Kidney (tissue), 14 donors: ENCODE measurements around the gene LRRC28. TPM values are rescaled to one million over a fixed set of nuclear protein-coding genes. Genes with fewer than 3 reads are reported as not detected.

Source experiments
- DNase-seq, 5 donors: peaks; one replicate each; pipeline ENCODE4 v3.0.0-alpha.2; 2013 to 2020
- FAIRE-seq: peaks from 2 replicates; lab custom pipeline; 2012; peaks lifted over from hg19 to GRCh38; lab: Jason Lieb, UNC
- H3K27ac ChIP-seq, 2 donors: one replicate each; pipeline ENCODE4 v1.7.0; 2013; ENCODE audit warnings: low read depth in 2 of 2, low read length in 2 of 2, inconsistent platforms in 1 of 2
- H3K27me3 ChIP-seq: one replicate; pipeline ENCODE4 v1.7.1; 2013; ENCODE audit warnings: low read length, inconsistent platforms; ENCODE audit not compliant: control insufficient read depth, insufficient read depth
- H3K36me3 ChIP-seq, 3 donors: one replicate each; pipeline versions ENCODE4 v1.7.0 to v1.7.1; 2013; ENCODE audit warnings: low read length in 3 of 3, control low read depth in 1 of 3, inconsistent platforms in 1 of 3; ENCODE audit not compliant: insufficient read depth in 3 of 3, control insufficient read depth in 2 of 3
- H3K4me1 ChIP-seq, 3 donors: one replicate each; pipeline versions ENCODE4 v1.7.0 to v1.7.1; 2013; ENCODE audit warnings: low read length in 3 of 3, inconsistent platforms in 1 of 3, low read depth in 1 of 3; ENCODE audit not compliant: control insufficient read depth in 2 of 3, insufficient read depth in 2 of 3
- H3K4me3 ChIP-seq, 3 donors: one replicate each; pipeline versions ENCODE4 v1.7.0 to v1.8.1; 2013; ENCODE audit warnings: low read length in 3 of 3, control low read depth in 1 of 3, inconsistent platforms in 1 of 3
- H3K9ac ChIP-seq, 3 donors: one replicate each; pipeline versions ENCODE4 v1.7.0 to v1.7.1; 2013; ENCODE audit warnings: low read length in 3 of 3, control low read depth in 1 of 3, inconsistent platforms in 1 of 3
- H3K9me3 ChIP-seq, 3 donors: one replicate each; pipeline versions ENCODE4 v1.7.0 to v1.7.1; 2013; ENCODE audit warnings: low read length in 3 of 3, control low read depth in 1 of 3, inconsistent platforms in 1 of 3; ENCODE audit not compliant: control insufficient read depth in 2 of 3, insufficient read depth in 1 of 3
- intact Hi-C: fragments of 100-400 bp; cut with DNase I; formaldehyde crosslinking; loops from one replicate; pipeline ENCODE4 v1.11.1; 2022
- polyA plus RNA-seq: library from polyadenylated mRNA; stranded (reverse); fragments of 350-450 nt; fragmentation: Illumina TruSeq; extraction: RNeasy Lipid Tissue Mini Kit (QIAGEN cat#74804); gene quantifications from one replicate; pipeline ENCODE4 v1.2.3, GENCODE V29; 2014; ENCODE audit warnings: low read depth, low replicate concordance; ENCODE audit not compliant: insufficient read depth
- total RNA-seq: library from RNA; stranded (reverse); fragmentation: NEBNext Ultra II Directional; extraction: Animal tissue kit (Norgen Biotek cat#: 25700); gene quantifications from one replicate; pipeline ENCODE4 v1.2.1, GENCODE V29; 2021
- TF ChIP-seq, protein P1 (sequence below): IDR thresholded peaks from 3 replicates; pipeline ENCODE4 v1.5.1; 2012; ENCODE audit warnings: mild to moderate bottlenecking, moderate library complexity, borderline replicate concordance; ENCODE audit not compliant: insufficient read depth; ENCODE audit errors: extremely low read depth
- donor health status: control.
- donor health status: control.
- donor health status: control.
- donor health status: control.
- donor health status: control.
- donor health status: DM: yes; HTN: yes; CAD: no.
- donor health status: Normal renal cell carcinoma (clear cell type).

Gene LRRC28
- total and polyA plus RNA-seq, 2 donors from 2014 or later: 25.5 to 34.7 TPM

GRCh38 chr15:99406120-99406519 lies 154.8 kb downstream of the LRRC28 start:
- intact Hi-C loops: no loop called here
- no peak overlapping the region for H3K27ac ChIP-seq
- H3K4me1 ChIP-seq: peaks cover 2 to 13% (median 11%) of the 10 kb centered on the region in 3 donors
- H3K27me3 ChIP-seq: no peaks in the 10 kb centered on the region
- no peak for FAIRE-seq
- TF ChIP-seq, protein P1, sequence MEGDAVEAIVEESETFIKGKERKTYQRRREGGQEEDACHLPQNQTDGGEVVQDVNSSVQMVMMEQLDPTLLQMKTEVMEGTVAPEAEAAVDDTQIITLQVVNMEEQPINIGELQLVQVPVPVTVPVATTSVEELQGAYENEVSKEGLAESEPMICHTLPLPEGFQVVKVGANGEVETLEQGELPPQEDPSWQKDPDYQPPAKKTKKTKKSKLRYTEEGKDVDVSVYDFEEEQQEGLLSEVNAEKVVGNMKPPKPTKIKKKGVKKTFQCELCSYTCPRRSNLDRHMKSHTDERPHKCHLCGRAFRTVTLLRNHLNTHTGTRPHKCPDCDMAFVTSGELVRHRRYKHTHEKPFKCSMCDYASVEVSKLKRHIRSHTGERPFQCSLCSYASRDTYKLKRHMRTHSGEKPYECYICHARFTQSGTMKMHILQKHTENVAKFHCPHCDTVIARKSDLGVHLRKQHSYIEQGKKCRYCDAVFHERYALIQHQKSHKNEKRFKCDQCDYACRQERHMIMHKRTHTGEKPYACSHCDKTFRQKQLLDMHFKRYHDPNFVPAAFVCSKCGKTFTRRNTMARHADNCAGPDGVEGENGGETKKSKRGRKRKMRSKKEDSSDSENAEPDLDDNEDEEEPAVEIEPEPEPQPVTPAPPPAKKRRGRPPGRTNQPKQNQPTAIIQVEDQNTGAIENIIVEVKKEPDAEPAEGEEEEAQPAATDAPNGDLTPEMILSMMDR: no peak
- no peaks in the 10 kb centered on the region for H3K36me3 ChIP-seq
- H3K9me3 ChIP-seq: no peaks in the 10 kb centered on the region
- DNase-seq: no peak
- no peak overlapping the region for H3K4me3 ChIP-seq
- H3K9ac ChIP-seq: no peak overlapping the region

DNA sequence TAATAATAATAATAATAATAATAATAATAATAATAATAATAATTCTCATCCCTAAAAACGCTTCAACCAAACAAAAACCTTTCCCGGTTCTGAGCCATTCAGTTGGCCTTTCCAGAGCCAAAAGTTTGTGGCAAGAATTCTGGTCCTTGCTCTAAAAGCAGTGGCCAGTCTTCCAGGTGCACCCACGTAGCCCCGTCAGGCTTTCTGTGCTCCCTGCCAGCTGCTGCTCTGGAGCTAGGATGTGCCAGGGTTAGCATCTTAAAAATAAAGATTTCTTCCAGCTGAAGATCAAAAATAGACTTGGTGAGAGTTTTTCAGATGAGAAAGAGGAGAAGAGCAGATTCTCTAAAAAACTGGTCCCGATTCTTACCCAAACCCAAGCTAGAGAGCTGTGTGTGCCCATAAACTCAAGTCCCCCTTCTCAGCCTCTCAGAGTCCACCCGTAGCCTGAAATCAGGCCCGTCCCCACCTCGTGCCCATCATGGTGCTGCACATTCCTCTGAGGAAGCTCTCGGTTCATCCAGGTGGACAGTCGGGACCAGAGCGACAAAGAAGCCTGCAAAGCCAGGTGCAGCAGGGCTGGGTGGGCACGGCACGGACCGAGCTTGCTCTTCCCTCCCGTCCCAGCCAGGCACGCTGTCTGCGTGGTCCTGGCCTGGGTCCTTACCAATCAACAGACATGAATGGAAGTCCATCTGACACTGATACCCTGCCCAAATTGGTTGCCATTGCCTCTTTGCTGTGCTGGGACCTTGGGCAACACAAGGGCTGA lies 155.6 kb downstream of the LRRC28 start:
- H3K27me3 ChIP-seq: no peaks in the 10 kb centered on the region
- no peaks in the 10 kb centered on the region for H3K9me3 ChIP-seq
- H3K4me3 ChIP-seq: no peak overlapping the region
- no peak overlapping the region for H3K27ac ChIP-seq
- FAIRE-seq: no peak
- no peaks in the 10 kb centered on the region for H3K36me3 ChIP-seq
- no peak for DNase-seq
- H3K4me1 ChIP-seq: peaks cover 0 to 12% (median 11%) of the 10 kb centered on the region in 3 donors
- intact Hi-C loops: no loop called here
- TF ChIP-seq, protein P1: no peak
- no peak overlapping the region for H3K9ac ChIP-seq

- Histone ChIP-seq H3K36me3 (no peaks in the 10 kb centered on the region), H3K27me3 (no peaks in the 10 kb centered on the region), H3K4me1 (peaks cover 0 to 6% (median 5%) of the 10 kb centered on the region in 3 donors), H3K27ac (no peak overlapping the region), H3K9me3 (no peaks in the 10 kb centered on the region), H3K9ac (no peak overlapping the region), H3K4me3 (no peak overlapping the region)
- FAIRE-seq (no peak), DNase-seq (no peak)
- TF ChIP-seq, protein P1: no peak
- intact Hi-C loops: no loop called here
Measured at GRCh38 chr15:99407716-99408115, 156.4 kb downstream of the LRRC28 start.
